PC-3 (cell line): Measurements from ENCODE around the gene SLC33A1. TPM values are rescaled to one million over a fixed set of nuclear protein-coding genes. Genes with fewer than 3 reads are reported as not detected.

ENCODE experiments used
- ATAC-seq: fragments of 200-7000 bp; cut with Tn5 transposase; 2 replicates; pipeline ENCODE4 v1.9.1; 2020; ENCODE audit warnings: mild to moderate bottlenecking, moderate library complexity
- BruUV-seq: library from RNA; stranded (reverse); fragments of 400-500 nt; replicated peaks from 2 replicates; lab custom pipeline; 2021; lab: Mats Ljungman, UMichigan
- CTCF ChIA-PET: fragments of 300-600 bp; sonication (Branson Sonifier 250); formaldehyde crosslinking; loops from one replicate; lab custom pipeline; 2022; ENCODE audit warnings: antibody characterized with exemption; lab: Charles Lee
- POLR2A ChIA-PET: fragments of 300-600 bp; sonication (Branson Sonifier 250); formaldehyde crosslinking; loops from one replicate; lab custom pipeline; 2022; ENCODE audit warnings: antibody characterized with exemption; ENCODE audit not compliant: unreplicated experiment; lab: Charles Lee
- DNase-seq: peaks from one replicate; pipeline ENCODE4 v3.0.0-alpha.2; 2015
- H2AFZ ChIP-seq: fragments of 300-600 bp; sonication (generic); 2 replicates; pipeline ENCODE4 v1.6.0; 2016; ENCODE audit warnings: antibody characterized with exemption, low read length
- H3F3A ChIP-seq: fragments of 300-600 bp; sonication (generic); one replicate; pipeline ENCODE4 v1.6.0; 2017; ENCODE audit warnings: antibody characterized with exemption, low read length, control low read depth, mild to moderate bottlenecking; ENCODE audit not compliant: unreplicated experiment
- H3K27ac ChIP-seq: fragments of 300-600 bp; sonication (generic); 2 replicates; pipeline ENCODE4 v1.5.1; 2016; ENCODE audit warnings: mild to moderate bottlenecking, low read length
- H3K27me3 ChIP-seq: fragments of 300-600 bp; sonication (generic); 2 replicates; pipeline ENCODE4 v1.6.1; 2016; ENCODE audit warnings: low read length, mixed read lengths
- H3K36me3 ChIP-seq: fragments of 300-600 bp; sonication (generic); 2 replicates; pipeline ENCODE4 v1.6.1; 2016; ENCODE audit warnings: low read depth, mixed run types, low read length, mixed read lengths
- H3K4me1 ChIP-seq: fragments of 300-600 bp; sonication (generic); 2 replicates; pipeline ENCODE4 v1.5.1; 2016; ENCODE audit warnings: low read length; ENCODE audit not compliant: insufficient read depth
- H3K4me2 ChIP-seq: fragments of 300-600 bp; sonication (generic); 2 replicates; pipeline ENCODE4 v1.6.0; 2016; ENCODE audit warnings: low read length
- H3K4me3 ChIP-seq: fragments of 300-600 bp; sonication (generic); 2 replicates; pipeline ENCODE4 v1.5.1; 2016; ENCODE audit warnings: mild to moderate bottlenecking, low read length, mixed read lengths
- H3K79me2 ChIP-seq: fragments of 300-600 bp; sonication (generic); 2 replicates; pipeline ENCODE4 v1.6.1; 2017; ENCODE audit warnings: low read length, mixed read lengths
- H3K9ac ChIP-seq: fragments of 300-600 bp; sonication (generic); 2 replicates; pipeline ENCODE4 v1.6.0; 2016; ENCODE audit warnings: mild to moderate bottlenecking, low read length
- H3K9me2 ChIP-seq: fragments of 300-600 bp; sonication (generic); replicated peaks from 2 replicates; pipeline ENCODE4 v1.6.1; 2016; ENCODE audit warnings: mixed run types, low read length, mixed read lengths
- H3K9me3 ChIP-seq: fragments of 300-600 bp; sonication (generic); 2 replicates; pipeline ENCODE4 v1.6.1; 2016; ENCODE audit warnings: low read length, mixed read lengths
- H4K20me1 ChIP-seq: fragments of 300-600 bp; sonication (generic); 2 replicates; pipeline ENCODE4 v1.6.1; 2016; ENCODE audit warnings: low read length, mixed read lengths
- CTCF ChIP-seq: fragments of 300-600 bp; sonication (generic); conservative IDR thresholded peaks from 2 replicates; pipeline ENCODE4 v1.5.1; 2017; ENCODE audit warnings: antibody characterized with exemption, low read depth, mild to moderate bottlenecking, low read length
- EZH2 ChIP-seq: fragments of 300-600 bp; sonication (generic); IDR thresholded peaks from one replicate; pipeline ENCODE4 v1.6.1; 2017; ENCODE audit warnings: antibody characterized with exemption, mild to moderate bottlenecking, low read length; ENCODE audit not compliant: unreplicated experiment
- EZH2phosphoT487 ChIP-seq: fragments of 300-600 bp; sonication (generic); IDR thresholded peaks from 2 replicates; pipeline ENCODE4 v1.6.1; 2018; ENCODE audit warnings: mild to moderate bottlenecking, antibody characterized with exemption, low read length, borderline replicate concordance
- intact Hi-C: fragments of 100-400 bp; cut with micrococcal nuclease; formaldehyde crosslinking; loops from 2 replicates; pipeline ENCODE4 v1.9.0; 2023
- total RNA-seq: library from RNA; depleted of rRNA; stranded (reverse); fragments of >200 nt; gene quantifications from 2 replicates; pipeline ENCODE4 v1.2.3, GENCODE V29; 2014

The SLC33A1 gene
- total RNA-seq, 1 experiment from 2014 or later = 32.9 TPM

- POLR2A ChIA-PET = no interaction called here
- DNase-seq = no peak
- ATAC-seq = no peak
These were observed 22.3 kb upstream of the SLC33A1 start for GRCh38 chr3:155876503-155876902.

GRCh38 chr3:155876037-155876436 is 21.8 kb upstream of the SLC33A1 start:
- Histone ChIP-seq H3K27ac (no peak overlapping the region), H3K4me2 (no peak overlapping the region), H3F3A (no peaks in the 10 kb centered on the region), H3K27me3 (no peaks in the 10 kb centered on the region), H3K79me2 (peaks cover 100% of the 10 kb centered on the region), H2AFZ (no peak overlapping the region), H3K9me3 (no peaks in the 10 kb centered on the region), H3K9me2 (no peaks in the 10 kb centered on the region), H3K36me3 (no peaks in the 10 kb centered on the region), H3K4me1 (peaks cover 5% of the 10 kb centered on the region), H3K4me3 (no peak overlapping the region), H4K20me1 (peaks cover 45% of the 10 kb centered on the region), H3K9ac (no peak overlapping the region)
- TF ChIP-seq EZH2phosphoT487 (no peak), EZH2 (no peak), CTCF (no peak)
- CTCF ChIA-PET = no interaction called here
- intact Hi-C loops = no loop called here
- BruUV-seq = no TSS peak
- POLR2A ChIA-PET = no interaction called here
- DNase-seq (no peak), ATAC-seq (no peak)

More at GRCh38 chr3:155876503-155876902, 22.3 kb upstream of the SLC33A1 start:
- peaks cover 47% of the 10 kb centered on the region for H4K20me1 ChIP-seq
- peaks cover 5% of the 10 kb centered on the region for H3K4me1 ChIP-seq
- no peak overlapping the region for H2AFZ ChIP-seq
- no peaks in the 10 kb centered on the region for H3F3A ChIP-seq
- CTCF ChIA-PET = no interaction called here
- H3K9me3 ChIP-seq = no peaks in the 10 kb centered on the region
- TF ChIP-seq EZH2phosphoT487 (no peak), EZH2 (no peak), CTCF (no peak)
- no peak overlapping the region for H3K4me2 ChIP-seq
- no peak overlapping the region for H3K4me3 ChIP-seq
- no peak overlapping the region for H3K9ac ChIP-seq
- no peaks in the 10 kb centered on the region for H3K9me2 ChIP-seq
- H3K27me3 ChIP-seq = no peaks in the 10 kb centered on the region
- no peaks in the 10 kb centered on the region for H3K36me3 ChIP-seq
- BruUV-seq = no TSS peak
- H3K27ac ChIP-seq = no peak overlapping the region
- H3K79me2 ChIP-seq = peaks cover 100% of the 10 kb centered on the region
- intact Hi-C loops = no loop called here

GRCh38 chr3:155872904-155873646 is 18.8 kb upstream of the SLC33A1 start:
- BruUV-seq = no TSS peak
- DNase-seq = no peak
- TF ChIP-seq EZH2phosphoT487 (no peak), EZH2 (no peak), CTCF (no peak)
- Histone ChIP-seq H3K36me3 (no peaks in the 10 kb centered on the region), H3K4me2 (peak overlapping the region; percentile 84), H3F3A (no peaks in the 10 kb centered on the region), H3K4me1 (peaks cover 14% of the 10 kb centered on the region), H3K9me2 (no peaks in the 10 kb centered on the region), H3K4me3 (peak overlapping the region; percentile 79), H3K9me3 (no peaks in the 10 kb centered on the region), H3K27me3 (no peaks in the 10 kb centered on the region), H3K9ac (peak overlapping the region; percentile 97; the same call in 1 of the 2 replicates), H2AFZ (no peak overlapping the region), H3K79me2 (peaks cover 76% of the 10 kb centered on the region), H4K20me1 (peaks cover 38% of the 10 kb centered on the region), H3K27ac (no peak overlapping the region)
- intact Hi-C loops = loop anchor here (5.0 kb wide), 1 partner anchor 126 kb away; the partner anchor contains the start of gene PLCH1
- ATAC-seq = no peak
- POLR2A ChIA-PET = no interaction called here
- CTCF ChIA-PET = no interaction called here
